SK-N-SH (cell line): ENCODE measurements around the gene HNRNPUL1. TPM values are rescaled to one million over a fixed set of nuclear protein-coding genes. Genes with fewer than 3 reads are reported as not detected.

Experiments used
- CTCF ChIA-PET: fragments of 300-600, 350-600 bp; formaldehyde crosslinking; extraction: SDS; loops from one replicate; lab custom pipeline; 2021; lab: Yijun Ruan, JAX
- POLR2A ChIA-PET: fragments of 350-600 bp; sonication (Branson Sonifier 250); formaldehyde crosslinking; extraction: SDS; loops from one replicate; lab custom pipeline; 2020; ENCODE audit warnings: antibody characterized with exemption, inconsistent platforms; lab: Yijun Ruan, JAX
- DNase-seq: peaks from one replicate; pipeline ENCODE4 v3.0.0; 2012
- H2AFZ ChIP-seq: fragments of 200-600 bp; sonication (generic); 2 replicates; pipeline ENCODE4 v1.8.1; 2016; ENCODE audit warnings: antibody characterized with exemption, mild to moderate bottlenecking, low read depth
- H3F3A ChIP-seq: fragments of 200-600 bp; sonication (generic); replicated peaks from 2 replicates; pipeline ENCODE3; 2016; ENCODE audit warnings: antibody characterized with exemption, mild to moderate bottlenecking; ENCODE audit not compliant: insufficient read depth
- H3K27ac ChIP-seq, 2 experiments: fragments of 200-500 bp in 1 of 2; fragments of 200-600 bp in 1 of 2; sonication (Bioruptor generic) in 1 of 2; sonication (generic), shearing (Covaris generic) in 1 of 2; 2 replicates each; pipeline versions ENCODE4 v1.5.1 to v1.6.1; 2014 to 2016; ENCODE audit warnings: low read depth in 2 of 2, inconsistent platforms in 1 of 2, low read length in 1 of 2, mild to moderate bottlenecking in 1 of 2, mixed read lengths in 1 of 2
- H3K27me3 ChIP-seq: fragments of 200-600 bp; sonication (generic), shearing (Covaris generic); 2 replicates; pipeline ENCODE4 v1.6.1; 2016; ENCODE audit warnings: mixed run types; ENCODE audit not compliant: insufficient read depth
- H3K36me3 ChIP-seq, 2 experiments: fragments of 200-500 bp in 1 of 2; fragments of 200-600 bp in 1 of 2; sonication (Bioruptor generic) in 1 of 2; sonication (generic) in 1 of 2; replicated peaks in 1 of 2; 2 replicates each; pipeline versions ENCODE3 to v1.5.1; 2014 to 2016; ENCODE audit warnings: low read length in 1 of 2, mild to moderate bottlenecking in 1 of 2; ENCODE audit not compliant: insufficient read depth in 2 of 2, control insufficient read depth in 1 of 2
- H3K4me1 ChIP-seq, 2 experiments: fragments of 200-500 bp in 1 of 2; fragments of 200-600 bp in 1 of 2; sonication (Bioruptor generic) in 1 of 2; sonication (generic), shearing (Covaris generic) in 1 of 2; 2 replicates each; pipeline versions ENCODE4 v1.5.1 to v1.6.1; 2014 to 2016; ENCODE audit warnings: low read depth in 1 of 2, low read length in 1 of 2, mixed run types in 1 of 2; ENCODE audit not compliant: insufficient read depth in 2 of 2, control insufficient read depth in 1 of 2
- H3K4me2 ChIP-seq: fragments of 200-600 bp; sonication (generic), shearing (Covaris generic); 2 replicates; pipeline ENCODE4 v1.6.1; 2017; ENCODE audit warnings: mixed run types
- H3K4me3 ChIP-seq, 2 experiments: fragments of 200-500 bp in 1 of 2; fragments of 200-600 bp in 1 of 2; sonication (Bioruptor generic) in 1 of 2; sonication (generic), shearing (Covaris generic) in 1 of 2; 2 replicates each; pipeline versions ENCODE4 v1.5.1 to v1.8.1; 2014 to 2016; ENCODE audit warnings: low read depth in 2 of 2, inconsistent platforms in 1 of 2, low read length in 1 of 2, mild to moderate bottlenecking in 1 of 2, mixed read lengths in 1 of 2, moderate library complexity in 1 of 2
- H3K79me2 ChIP-seq: fragments of 200-600 bp; sonication (generic); 2 replicates; pipeline ENCODE4 v1.8.1; 2017; ENCODE audit warnings: mild to moderate bottlenecking; ENCODE audit not compliant: insufficient read depth
- H3K9ac ChIP-seq: fragments of 200-600 bp; sonication (generic); 2 replicates; pipeline ENCODE4 v1.6.1; 2017; ENCODE audit warnings: mixed run types
- H3K9me2 ChIP-seq: fragments of 200-600 bp; sonication (generic); 2 replicates; pipeline ENCODE4 v1.6.1; 2017; ENCODE audit warnings: mixed run types
- H3K9me3 ChIP-seq: fragments of 200-600 bp; sonication (generic); 2 replicates; pipeline ENCODE4 v1.6.1; 2017; ENCODE audit warnings: mixed run types, mild to moderate bottlenecking, moderate library complexity
- H4K20me1 ChIP-seq: fragments of 200-600 bp; sonication (generic); 2 replicates; pipeline ENCODE4 v1.6.1; 2017; ENCODE audit warnings: mild to moderate bottlenecking, mixed run types; ENCODE audit not compliant: insufficient read depth
- EP300 ChIP-seq, 2 experiments: IDR thresholded peaks; 2 replicates each; pipeline versions ENCODE4 v1.4.0 to v1.6.1; 2012; ENCODE audit warnings: borderline replicate concordance in 1 of 2, low read depth in 1 of 2, low read length in 1 of 2
- FOSL2 ChIP-seq: IDR thresholded peaks from 2 replicates; pipeline ENCODE4 v1.4.0; 2012; ENCODE audit warnings: low read depth, mild to moderate bottlenecking, moderate library complexity, borderline replicate concordance
- FOXM1 ChIP-seq: IDR thresholded peaks from 2 replicates; pipeline ENCODE4 v1.4.0; 2012; ENCODE audit warnings: low read depth, mild to moderate bottlenecking
- GABPA ChIP-seq: IDR thresholded peaks from 2 replicates; pipeline ENCODE4 v1.4.0; 2012; ENCODE audit warnings: low read depth, mild to moderate bottlenecking
- GATA2 ChIP-seq: sonication (generic); formaldehyde crosslinking; IDR thresholded peaks from 2 replicates; pipeline ENCODE4 v1.5.0; 2020; ENCODE audit warnings: mild to moderate bottlenecking, missing genetic modification reagents
- MXI1 ChIP-seq: IDR thresholded peaks from 2 replicates; pipeline ENCODE4 v1.6.1; 2012; ENCODE audit warnings: mild to moderate bottlenecking, low read depth, low read length, improper control_type of control experiment
- RAD21 ChIP-seq: IDR thresholded peaks from 2 replicates; pipeline ENCODE4 v1.6.1; 2012; ENCODE audit warnings: mild to moderate bottlenecking, low read length
- RCOR1 ChIP-seq: fragments of 150-350 bp; IDR thresholded peaks from 2 replicates; pipeline ENCODE4 v1.6.1; 2017; ENCODE audit warnings: antibody characterized with exemption, low read length
- RXRA ChIP-seq: IDR thresholded peaks from 2 replicates; pipeline ENCODE4 v1.4.0; 2012; ENCODE audit warnings: low read depth, mild to moderate bottlenecking, borderline replicate concordance
- TCF12 ChIP-seq: IDR thresholded peaks from 2 replicates; pipeline ENCODE4 v1.4.0; 2012
- WGBS: methylation state at CpG from one replicate; pipeline ENCODE4 v1.1.6; 2017; ENCODE audit warnings: low lambda C conversion rate; 5-methylcytosine and 5-hydroxymethylcytosine counted together
- polyA plus RNA-seq, 3 experiments: library from polyadenylated mRNA; depleted of rRNA; stranded (reverse); fragments of >200 nt; gene quantifications; 2 replicates each; pipeline ENCODE4 v1.2.3, GENCODE V29; 2012
- TF ChIP-seq, protein P1 (sequence below): fragments of 200-600 bp; sonication (generic); IDR thresholded peaks from 2 replicates; pipeline ENCODE4 v1.6.1; 2017; ENCODE audit warnings: antibody characterized with exemption, mild to moderate bottlenecking, moderate library complexity
- TF ChIP-seq, protein P2 (sequence below): IDR thresholded peaks from 2 replicates; pipeline ENCODE4; 2012
- TF ChIP-seq, protein P3 (sequence below): IDR thresholded peaks from 2 replicates; pipeline ENCODE4 v1.6.1; 2012; ENCODE audit warnings: mild to moderate bottlenecking, low read depth, low read length, moderate library complexity
- TF ChIP-seq, protein P4 (sequence below): fragments of 150-350 bp; IDR thresholded peaks from 2 replicates; pipeline ENCODE4 v1.6.1; 2017; ENCODE audit warnings: antibody characterized with exemption, low read length, low read depth, borderline replicate concordance

HNRNPUL1 gene
- polyA plus RNA-seq, 1 of the 3 experiments (the other 2 are of a cell fraction): 41.5 TPM

DNA sequence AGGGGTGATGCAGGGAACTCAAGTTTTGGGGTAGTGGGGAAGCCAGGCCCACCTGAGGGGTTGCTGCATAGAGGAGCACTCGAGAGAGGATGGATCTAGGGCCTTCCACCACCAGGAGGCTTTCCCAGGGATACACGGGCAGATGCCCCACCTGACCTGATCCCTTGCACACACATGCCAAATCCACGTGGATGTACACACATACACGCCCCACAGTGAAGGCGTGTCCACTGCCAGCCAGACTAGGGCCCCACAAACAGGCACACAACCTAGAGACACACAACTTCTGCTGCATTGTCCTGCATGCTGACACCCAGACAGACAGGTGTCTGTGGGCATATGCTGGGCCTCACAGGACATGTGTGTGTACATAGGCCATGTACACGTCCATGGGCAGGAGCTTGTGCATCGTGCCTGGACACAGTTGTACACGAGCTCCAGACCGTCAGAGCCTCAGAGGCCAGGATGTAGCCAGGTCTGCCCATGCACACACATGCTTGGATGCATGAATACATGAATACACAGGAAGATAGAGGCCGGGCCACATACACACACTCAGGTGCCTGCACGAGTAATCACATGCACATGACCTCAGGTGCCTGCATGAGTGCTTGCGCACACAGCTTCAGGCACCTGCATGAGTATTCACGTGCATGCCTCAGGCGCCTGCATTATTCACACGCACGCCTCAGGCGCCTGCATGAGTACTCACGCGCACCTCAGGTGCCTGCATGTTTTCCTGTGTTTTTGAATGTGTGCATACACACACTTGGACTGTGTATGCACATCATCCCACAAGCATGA, 54.7 kb downstream of the HNRNPUL1 start:
- Histone ChIP-seq H3K27ac (no peak overlapping the region), H3K4me1 (peaks cover 24 to 26% of the 10 kb centered on the region in 2 experiments; a peak in 3 of 4 replicates), H3K9ac (no peak overlapping the region), H2AFZ (no peak overlapping the region), H3K36me3 (peaks cover 31 to 48% of the 10 kb centered on the region in 2 experiments), H3K27me3 (no peaks in the 10 kb centered on the region), H4K20me1 (no peaks in the 10 kb centered on the region), H3K4me2 (no peak overlapping the region), H3F3A (peaks cover 48% of the 10 kb centered on the region), H3K4me3 (no peak overlapping the region), H3K79me2 (peaks cover 55% of the 10 kb centered on the region), H3K9me3 (no peaks in the 10 kb centered on the region), H3K9me2 (no peaks in the 10 kb centered on the region)
- DNase-seq: no peak
- 92% methylated on average over 17 of the region's 19 CpGs for WGBS
- ChIA-PET CTCF (no interaction called here), POLR2A (interaction anchor here (0.6 kb wide), 1 partner anchor 47 kb away, joined by 3 read pairs; no protein-coding TSS in a partner anchor)
- TF ChIP-seq, protein P1, sequence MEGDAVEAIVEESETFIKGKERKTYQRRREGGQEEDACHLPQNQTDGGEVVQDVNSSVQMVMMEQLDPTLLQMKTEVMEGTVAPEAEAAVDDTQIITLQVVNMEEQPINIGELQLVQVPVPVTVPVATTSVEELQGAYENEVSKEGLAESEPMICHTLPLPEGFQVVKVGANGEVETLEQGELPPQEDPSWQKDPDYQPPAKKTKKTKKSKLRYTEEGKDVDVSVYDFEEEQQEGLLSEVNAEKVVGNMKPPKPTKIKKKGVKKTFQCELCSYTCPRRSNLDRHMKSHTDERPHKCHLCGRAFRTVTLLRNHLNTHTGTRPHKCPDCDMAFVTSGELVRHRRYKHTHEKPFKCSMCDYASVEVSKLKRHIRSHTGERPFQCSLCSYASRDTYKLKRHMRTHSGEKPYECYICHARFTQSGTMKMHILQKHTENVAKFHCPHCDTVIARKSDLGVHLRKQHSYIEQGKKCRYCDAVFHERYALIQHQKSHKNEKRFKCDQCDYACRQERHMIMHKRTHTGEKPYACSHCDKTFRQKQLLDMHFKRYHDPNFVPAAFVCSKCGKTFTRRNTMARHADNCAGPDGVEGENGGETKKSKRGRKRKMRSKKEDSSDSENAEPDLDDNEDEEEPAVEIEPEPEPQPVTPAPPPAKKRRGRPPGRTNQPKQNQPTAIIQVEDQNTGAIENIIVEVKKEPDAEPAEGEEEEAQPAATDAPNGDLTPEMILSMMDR: no peak
- TF ChIP-seq RAD21: no peak
- no peak for TF ChIP-seq TCF12
- TF ChIP-seq RXRA: no peak
- TF ChIP-seq, protein P2, sequence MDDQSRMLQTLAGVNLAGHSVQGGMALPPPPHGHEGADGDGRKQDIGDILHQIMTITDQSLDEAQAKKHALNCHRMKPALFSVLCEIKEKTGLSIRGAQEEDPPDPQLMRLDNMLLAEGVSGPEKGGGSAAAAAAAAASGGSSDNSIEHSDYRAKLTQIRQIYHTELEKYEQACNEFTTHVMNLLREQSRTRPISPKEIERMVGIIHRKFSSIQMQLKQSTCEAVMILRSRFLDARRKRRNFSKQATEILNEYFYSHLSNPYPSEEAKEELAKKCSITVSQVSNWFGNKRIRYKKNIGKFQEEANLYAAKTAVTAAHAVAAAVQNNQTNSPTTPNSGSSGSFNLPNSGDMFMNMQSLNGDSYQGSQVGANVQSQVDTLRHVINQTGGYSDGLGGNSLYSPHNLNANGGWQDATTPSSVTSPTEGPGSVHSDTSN: no peak

DNA sequence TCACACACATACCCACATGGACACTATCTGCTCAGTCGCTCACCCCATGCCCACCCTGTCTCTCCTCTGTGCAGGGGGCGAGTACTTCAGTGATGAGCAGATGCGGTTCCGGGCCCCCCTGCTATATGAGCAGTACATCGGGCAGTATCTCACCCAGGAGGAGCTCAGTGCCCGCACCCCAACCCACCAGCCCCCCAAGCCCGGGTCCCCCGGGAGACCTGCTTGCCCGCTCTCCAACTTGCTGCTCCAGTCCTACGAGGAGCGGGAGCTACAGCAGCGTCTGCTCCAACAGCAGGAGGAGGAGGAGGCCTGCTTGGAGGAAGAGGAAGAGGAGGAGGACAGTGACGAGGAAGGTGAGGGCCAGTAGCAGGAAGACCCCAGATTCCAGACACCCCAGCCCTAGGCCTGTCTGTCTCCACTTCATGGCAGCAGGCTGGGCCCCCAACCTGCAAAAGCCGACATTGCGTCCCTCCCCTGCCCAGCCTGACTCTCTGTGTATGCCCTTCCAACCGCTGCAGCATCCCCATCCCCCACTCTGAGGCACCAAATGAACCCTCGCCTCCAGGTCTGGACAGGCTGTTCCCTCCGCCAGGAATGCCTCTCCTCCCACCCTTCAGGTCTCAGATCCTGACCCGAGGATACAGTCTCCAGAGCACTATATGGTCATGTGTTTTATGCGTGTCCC, 55.5 kb downstream of the HNRNPUL1 start:
- CTCF ChIA-PET: interaction anchor here (0.9 to 6.9 kb wide), 4 partner anchors 12 to 112 kb away, joined by 3 to 54 read pairs (median 4); no protein-coding TSS in a partner anchor
- H3K79me2 ChIP-seq: peaks cover 48% of the 10 kb centered on the region
- TF ChIP-seq, protein P3, sequence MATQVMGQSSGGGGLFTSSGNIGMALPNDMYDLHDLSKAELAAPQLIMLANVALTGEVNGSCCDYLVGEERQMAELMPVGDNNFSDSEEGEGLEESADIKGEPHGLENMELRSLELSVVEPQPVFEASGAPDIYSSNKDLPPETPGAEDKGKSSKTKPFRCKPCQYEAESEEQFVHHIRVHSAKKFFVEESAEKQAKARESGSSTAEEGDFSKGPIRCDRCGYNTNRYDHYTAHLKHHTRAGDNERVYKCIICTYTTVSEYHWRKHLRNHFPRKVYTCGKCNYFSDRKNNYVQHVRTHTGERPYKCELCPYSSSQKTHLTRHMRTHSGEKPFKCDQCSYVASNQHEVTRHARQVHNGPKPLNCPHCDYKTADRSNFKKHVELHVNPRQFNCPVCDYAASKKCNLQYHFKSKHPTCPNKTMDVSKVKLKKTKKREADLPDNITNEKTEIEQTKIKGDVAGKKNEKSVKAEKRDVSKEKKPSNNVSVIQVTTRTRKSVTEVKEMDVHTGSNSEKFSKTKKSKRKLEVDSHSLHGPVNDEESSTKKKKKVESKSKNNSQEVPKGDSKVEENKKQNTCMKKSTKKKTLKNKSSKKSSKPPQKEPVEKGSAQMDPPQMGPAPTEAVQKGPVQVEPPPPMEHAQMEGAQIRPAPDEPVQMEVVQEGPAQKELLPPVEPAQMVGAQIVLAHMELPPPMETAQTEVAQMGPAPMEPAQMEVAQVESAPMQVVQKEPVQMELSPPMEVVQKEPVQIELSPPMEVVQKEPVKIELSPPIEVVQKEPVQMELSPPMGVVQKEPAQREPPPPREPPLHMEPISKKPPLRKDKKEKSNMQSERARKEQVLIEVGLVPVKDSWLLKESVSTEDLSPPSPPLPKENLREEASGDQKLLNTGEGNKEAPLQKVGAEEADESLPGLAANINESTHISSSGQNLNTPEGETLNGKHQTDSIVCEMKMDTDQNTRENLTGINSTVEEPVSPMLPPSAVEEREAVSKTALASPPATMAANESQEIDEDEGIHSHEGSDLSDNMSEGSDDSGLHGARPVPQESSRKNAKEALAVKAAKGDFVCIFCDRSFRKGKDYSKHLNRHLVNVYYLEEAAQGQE: no peak
- TF ChIP-seq GABPA (no peak), EP300 (IDR thresholded peaks at IDR 0.05; ENCODE audit: borderline replicate concordance in 1 of 2, low read depth in 1 of 2, low read length in 1 of 2) (no peak), GATA2 (no peak), FOSL2 (no peak), FOXM1 (no peak), RCOR1 (no peak), MXI1 (no peak)
- TF ChIP-seq, protein P4, sequence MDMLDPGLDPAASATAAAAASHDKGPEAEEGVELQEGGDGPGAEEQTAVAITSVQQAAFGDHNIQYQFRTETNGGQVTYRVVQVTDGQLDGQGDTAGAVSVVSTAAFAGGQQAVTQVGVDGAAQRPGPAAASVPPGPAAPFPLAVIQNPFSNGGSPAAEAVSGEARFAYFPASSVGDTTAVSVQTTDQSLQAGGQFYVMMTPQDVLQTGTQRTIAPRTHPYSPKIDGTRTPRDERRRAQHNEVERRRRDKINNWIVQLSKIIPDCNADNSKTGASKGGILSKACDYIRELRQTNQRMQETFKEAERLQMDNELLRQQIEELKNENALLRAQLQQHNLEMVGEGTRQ: no peak
- TF ChIP-seq, protein P1: no peak

More for the DNA sequence above, 55.5 kb downstream of the HNRNPUL1 start:
- Histone ChIP-seq H3K4me2 (no peak overlapping the region), H3K36me3 (peaks cover 31 to 43% of the 10 kb centered on the region in 2 experiments), H3K9me2 (no peaks in the 10 kb centered on the region), H4K20me1 (no peaks in the 10 kb centered on the region), H2AFZ (no peak overlapping the region), H3K4me3 (no peak overlapping the region), H3K27me3 (no peaks in the 10 kb centered on the region), H3F3A (peaks cover 48% of the 10 kb centered on the region), H3K9ac (no peak overlapping the region), H3K27ac (no peak overlapping the region; a peak in 1 of 4 replicates), H3K4me1 (peaks cover 31 to 34% of the 10 kb centered on the region in 2 experiments), H3K9me3 (no peaks in the 10 kb centered on the region)
- 90% methylated on average over 16 of the region's 20 CpGs for WGBS
- POLR2A ChIA-PET: no interaction called here
- no peak for DNase-seq
